HepG2 (cell line): Measurements from ENCODE around the gene METTL22. TPM values are rescaled to one million over a fixed set of nuclear protein-coding genes. Genes with fewer than 3 reads are reported as not detected.

Experiments
- ATF2 ChIP-seq: sonication (generic); formaldehyde crosslinking; IDR thresholded peaks from 2 replicates; pipeline ENCODE4 v1.4.0; 2020; ENCODE audit warnings: missing genetic modification reagents
- HNRNPUL1 ChIP-seq: fragments of 200-400 bp; formaldehyde crosslinking; IDR thresholded peaks from 2 replicates; pipeline ENCODE4 v1.6.1; 2017; ENCODE audit warnings: low read depth, mild to moderate bottlenecking, low read length, moderate library complexity
- MXD3 ChIP-seq: IDR thresholded peaks from 2 replicates; pipeline ENCODE4 v1.6.1; 2016; ENCODE audit warnings: mild to moderate bottlenecking, missing biosample characterization, missing genetic modification reagents
- RBAK ChIP-seq: sonication (generic); formaldehyde crosslinking; IDR thresholded peaks from 2 replicates; pipeline ENCODE4 v1.5.1; 2020; ENCODE audit warnings: mild to moderate bottlenecking, missing genetic modification reagents
- SP1 ChIP-seq, 2 experiments: fragments of 450-650 bp in 1 of 2; sonication (generic) in 1 of 2; formaldehyde crosslinking in 1 of 2; IDR thresholded peaks; 2 replicates each; pipeline versions ENCODE4 v1.4.0 to v1.6.1; 2016 to 2020; ENCODE audit warnings: missing genetic modification reagents in 1 of 2
- SP140L ChIP-seq: sonication (generic); formaldehyde crosslinking; IDR thresholded peaks from 2 replicates; pipeline ENCODE4 v1.4.0; 2020; ENCODE audit warnings: missing genetic modification reagents, borderline replicate concordance
- ZBTB33 ChIP-seq: sonication (generic); formaldehyde crosslinking; IDR thresholded peaks from 2 replicates; pipeline ENCODE4 v1.4.0; 2020; ENCODE audit warnings: missing genetic modification reagents
- ZHX2 ChIP-seq, 2 experiments: sonication (generic) in 1 of 2; formaldehyde crosslinking in 1 of 2; IDR thresholded peaks; 2 replicates each; pipeline versions ENCODE4 v1.6.1 to v1.9.0; 2014 to 2022; ENCODE audit warnings: antibody characterized with exemption in 1 of 2, borderline replicate concordance in 1 of 2, inconsistent platforms in 1 of 2, low read depth in 1 of 2, missing genetic modification reagents in 1 of 2
- ZIK1 ChIP-seq: sonication (generic); formaldehyde crosslinking; IDR thresholded peaks from 2 replicates; pipeline ENCODE4 v1.5.0; 2020; ENCODE audit warnings: mild to moderate bottlenecking, low read depth, missing genetic modification reagents, borderline replicate concordance
- ZNF260 ChIP-seq: sonication (generic); formaldehyde crosslinking; IDR thresholded peaks from 2 replicates; pipeline ENCODE4 v1.4.0; 2020; ENCODE audit warnings: missing genetic modification reagents, low read depth, mild to moderate bottlenecking, borderline replicate concordance
- ZNF367 ChIP-seq: sonication (generic); formaldehyde crosslinking; IDR thresholded peaks from 2 replicates; pipeline ENCODE4 v1.4.0; 2020; ENCODE audit warnings: missing genetic modification reagents, borderline replicate concordance
- ZNF562 ChIP-seq: sonication (generic); formaldehyde crosslinking; IDR thresholded peaks from 2 replicates; pipeline ENCODE4 v1.8.0; 2022; ENCODE audit warnings: missing genetic modification reagents, borderline replicate concordance
- ZNF615 ChIP-seq: sonication (generic); formaldehyde crosslinking; IDR thresholded peaks from 2 replicates; pipeline ENCODE4 v1.5.0; 2020; ENCODE audit warnings: mild to moderate bottlenecking, missing genetic modification reagents, borderline replicate concordance
- ZNF652 ChIP-seq: IDR thresholded peaks from 2 replicates; pipeline ENCODE4 v1.6.1; 2016; ENCODE audit warnings: low read depth, borderline replicate concordance
- ZNF781 ChIP-seq: sonication (generic); formaldehyde crosslinking; IDR thresholded peaks from 2 replicates; pipeline ENCODE4 v1.5.1; 2020; ENCODE audit warnings: borderline replicate concordance, mild to moderate bottlenecking, missing genetic modification reagents; ENCODE audit errors: not compliant biosample characterization
- ZNF782 ChIP-seq: sonication (generic); formaldehyde crosslinking; IDR thresholded peaks from 2 replicates; pipeline ENCODE4 v1.4.0; 2020; ENCODE audit warnings: missing genetic modification reagents, mild to moderate bottlenecking, borderline replicate concordance
- ZSCAN21 ChIP-seq: sonication (generic); formaldehyde crosslinking; IDR thresholded peaks from 2 replicates; pipeline ENCODE4 v1.8.0; 2022; ENCODE audit warnings: mild to moderate bottlenecking, missing genetic modification reagents, moderate library complexity, borderline replicate concordance
- polyA plus RNA-seq, 8 experiments: library from polyadenylated mRNA; depleted of rRNA in 3 of 8; stranded (reverse) in 7 of 8; unstranded in 1 of 8; fragments of >200 nt; fragmentation: Illumina TruSeq in 4 of 8; extraction: Trizol in 4 of 8; gene quantifications; 2 replicates each; pipeline versions ENCODE4 v1.2.1 to v1.2.3, GENCODE V29; 2011 to 2016; ENCODE audit warnings: low read depth in 4 of 8, missing spikeins in 1 of 8, mixed read lengths in 1 of 8; ENCODE audit not compliant: insufficient read depth in 1 of 8
- total RNA-seq, 5 experiments: library from RNA; depleted of rRNA; stranded (reverse); fragments of >200 nt; fragmentation: Illumina TruSeq; extraction: Trizol; gene quantifications; 2 replicates each; pipeline ENCODE4 v1.2.3, GENCODE V29; 2016; ENCODE audit warnings: low read depth in 1 of 5

The METTL22 gene
- total and polyA plus RNA-seq, 2 of the 13 experiments (the other 11 are each of a cell fraction or from before 2014, with no cell fraction given) = 36.2 to 94.8 TPM

GRCh38 chr16:8675183-8676159 is 54.0 kb downstream of the METTL22 start (continued):
- TF ChIP-seq SP1 (IDR thresholded peaks at IDR 0.05) (no peak), SP1 (CRISPR knock-in tag; IDR thresholded peaks at IDR 0.05) (no peak), ZBTB33 (CRISPR knock-in tag) (no peak), ZNF367 (CRISPR knock-in tag) (no peak), ZNF615 (CRISPR knock-in tag) (no peak), ATF2 (CRISPR knock-in tag) (no peak), ZNF652 (CRISPR knock-in tag) (no peak), ZNF782 (CRISPR knock-in tag) (no peak), HNRNPUL1 (no peak), ZHX2 (IDR thresholded peaks at IDR 0.05; ENCODE audit: low read depth) (no peak), ZHX2 (CRISPR knock-in tag; IDR thresholded peaks at IDR 0.05; ENCODE audit: borderline replicate concordance) (no peak), ZNF562 (CRISPR knock-in tag) (no peak), ZSCAN21 (CRISPR knock-in tag) (0 out of 2 replicates have a peak, but pooled peaks have one; percentile 16), ZNF260 (no peak), ZNF781 (peak; percentile 34), MXD3 (CRISPR knock-in tag) (no peak), RBAK (CRISPR knock-in tag) (no peak), SP140L (CRISPR knock-in tag) (no peak), ZIK1 (CRISPR knock-in tag) (no peak)
